OCI-LY1 (cell line): ENCODE results near the gene ITGA6.

Source experiments
- H2AFZ ChIP-seq: fragments of 200-600 bp; sonication (generic), shearing (Covaris generic); 2 replicates; pipeline ENCODE4 v1.6.0; 2014; ENCODE audit warnings: antibody characterized with exemption, mild to moderate bottlenecking, low read length
- H3F3A ChIP-seq: fragments of 200-600 bp; sonication (generic), shearing (Covaris generic); 2 replicates; pipeline ENCODE4 v1.6.0; 2014; ENCODE audit warnings: mild to moderate bottlenecking, antibody characterized with exemption, low read length, moderate library complexity; ENCODE audit not compliant: insufficient read depth
- H3K27ac ChIP-seq: fragments of 200-600 bp; sonication (generic); 2 replicates; pipeline ENCODE4 v1.5.1; 2014; ENCODE audit warnings: low read length, mixed run types, mild to moderate bottlenecking, low read depth; ENCODE audit not compliant: poor library complexity, severe bottlenecking
- H3K27me3 ChIP-seq: fragments of 200-600 bp; sonication (generic); 2 replicates; pipeline ENCODE4 v1.6.0; 2014; ENCODE audit warnings: antibody characterized with exemption, mild to moderate bottlenecking, low read length, moderate library complexity; ENCODE audit not compliant: insufficient read depth
- H3K36me3 ChIP-seq: fragments of 200-600 bp; sonication (generic); 2 replicates; pipeline ENCODE4 v1.6.1; 2014; ENCODE audit warnings: mild to moderate bottlenecking, antibody characterized with exemption, low read length, moderate library complexity, mixed read lengths; ENCODE audit not compliant: insufficient read depth
- H3K4me1 ChIP-seq: fragments of 200-600 bp; sonication (generic); 2 replicates; pipeline ENCODE4 v1.5.1; 2014; ENCODE audit warnings: mild to moderate bottlenecking, low read length, moderate library complexity; ENCODE audit not compliant: insufficient read depth, severe bottlenecking
- H3K4me2 ChIP-seq: fragments of 200-600 bp; sonication (generic), shearing (Covaris generic); 2 replicates; pipeline ENCODE4 v1.6.1; 2014; ENCODE audit warnings: low read length
- H3K4me3 ChIP-seq: fragments of 200-600 bp; sonication (generic); 2 replicates; pipeline ENCODE4 v1.5.1; 2014; ENCODE audit warnings: low read length, low read depth, mild to moderate bottlenecking, mixed read lengths; ENCODE audit not compliant: poor library complexity, severe bottlenecking
- H3K79me2 ChIP-seq: fragments of 200-600 bp; shearing (Covaris generic); 2 replicates; pipeline ENCODE4 v1.6.1; 2016; ENCODE audit warnings: mixed run types, low read length, mixed read lengths; ENCODE audit not compliant: insufficient read depth
- H3K9ac ChIP-seq: fragments of 200-600 bp; sonication (generic), shearing (Covaris generic); 2 replicates; pipeline ENCODE4 v1.6.1; 2014; ENCODE audit warnings: mild to moderate bottlenecking, low read length, mixed read lengths
- H3K9me2 ChIP-seq: fragments of 200-600 bp; sonication (generic), shearing (Covaris generic); 2 replicates; pipeline ENCODE4 v1.6.1; 2014; ENCODE audit warnings: low read depth, mild to moderate bottlenecking, low read length, mixed read lengths
- H3K9me3 ChIP-seq: fragments of 200-600 bp; shearing (Covaris generic); 2 replicates; pipeline ENCODE4 v1.6.1; 2014; ENCODE audit warnings: low read length, mixed read lengths
- H4K20me1 ChIP-seq: fragments of 200-600 bp; sonication (generic), shearing (Covaris generic); 2 replicates; pipeline ENCODE4 v1.6.0; 2016; ENCODE audit warnings: mild to moderate bottlenecking, low read length; ENCODE audit not compliant: insufficient read depth
- EZH2 ChIP-seq: fragments of 200-600 bp; sonication (generic), shearing (Covaris generic); IDR thresholded peaks from 2 replicates; pipeline ENCODE4 v1.8.0; 2017; ENCODE audit warnings: borderline replicate concordance, mixed run types, mild to moderate bottlenecking, antibody characterized with exemption, low read length, moderate library complexity, mixed read lengths
- TF ChIP-seq, protein P1 (sequence below): fragments of 200-600 bp; sonication (generic), shearing (Covaris generic); IDR thresholded peaks from 2 replicates; pipeline ENCODE4 v1.5.1; 2017; ENCODE audit warnings: mild to moderate bottlenecking, antibody characterized with exemption, low read length, moderate library complexity, mixed read lengths

Gene ITGA6

GRCh38 chr2:172467382-172467781 is 40.0 kb downstream of the ITGA6 start:
- no peak overlapping the region for H3K4me2 ChIP-seq
- H3K4me1 ChIP-seq, result peaks cover 14% of the 10 kb centered on the region
- TF ChIP-seq, protein P1, sequence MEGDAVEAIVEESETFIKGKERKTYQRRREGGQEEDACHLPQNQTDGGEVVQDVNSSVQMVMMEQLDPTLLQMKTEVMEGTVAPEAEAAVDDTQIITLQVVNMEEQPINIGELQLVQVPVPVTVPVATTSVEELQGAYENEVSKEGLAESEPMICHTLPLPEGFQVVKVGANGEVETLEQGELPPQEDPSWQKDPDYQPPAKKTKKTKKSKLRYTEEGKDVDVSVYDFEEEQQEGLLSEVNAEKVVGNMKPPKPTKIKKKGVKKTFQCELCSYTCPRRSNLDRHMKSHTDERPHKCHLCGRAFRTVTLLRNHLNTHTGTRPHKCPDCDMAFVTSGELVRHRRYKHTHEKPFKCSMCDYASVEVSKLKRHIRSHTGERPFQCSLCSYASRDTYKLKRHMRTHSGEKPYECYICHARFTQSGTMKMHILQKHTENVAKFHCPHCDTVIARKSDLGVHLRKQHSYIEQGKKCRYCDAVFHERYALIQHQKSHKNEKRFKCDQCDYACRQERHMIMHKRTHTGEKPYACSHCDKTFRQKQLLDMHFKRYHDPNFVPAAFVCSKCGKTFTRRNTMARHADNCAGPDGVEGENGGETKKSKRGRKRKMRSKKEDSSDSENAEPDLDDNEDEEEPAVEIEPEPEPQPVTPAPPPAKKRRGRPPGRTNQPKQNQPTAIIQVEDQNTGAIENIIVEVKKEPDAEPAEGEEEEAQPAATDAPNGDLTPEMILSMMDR, result peak; percentile 19; the same call in 1 of the 2 replicates
- no peak for TF ChIP-seq EZH2
- H3K79me2 ChIP-seq, result no peaks in the 10 kb centered on the region
- no peaks in the 10 kb centered on the region for H3K9me2 ChIP-seq
- no peak overlapping the region for H3K4me3 ChIP-seq
- no peaks in the 10 kb centered on the region for H3K36me3 ChIP-seq
- H3K27me3 ChIP-seq, result no peaks in the 10 kb centered on the region
- no peaks in the 10 kb centered on the region for H3K9me3 ChIP-seq
- no peak overlapping the region for H3K27ac ChIP-seq
- no peaks in the 10 kb centered on the region for H4K20me1 ChIP-seq
- no peak overlapping the region for H3K9ac ChIP-seq
- H2AFZ ChIP-seq, result no peak overlapping the region
- no peaks in the 10 kb centered on the region; the same call in 1 of the 2 replicates for H3F3A ChIP-seq

DNA sequence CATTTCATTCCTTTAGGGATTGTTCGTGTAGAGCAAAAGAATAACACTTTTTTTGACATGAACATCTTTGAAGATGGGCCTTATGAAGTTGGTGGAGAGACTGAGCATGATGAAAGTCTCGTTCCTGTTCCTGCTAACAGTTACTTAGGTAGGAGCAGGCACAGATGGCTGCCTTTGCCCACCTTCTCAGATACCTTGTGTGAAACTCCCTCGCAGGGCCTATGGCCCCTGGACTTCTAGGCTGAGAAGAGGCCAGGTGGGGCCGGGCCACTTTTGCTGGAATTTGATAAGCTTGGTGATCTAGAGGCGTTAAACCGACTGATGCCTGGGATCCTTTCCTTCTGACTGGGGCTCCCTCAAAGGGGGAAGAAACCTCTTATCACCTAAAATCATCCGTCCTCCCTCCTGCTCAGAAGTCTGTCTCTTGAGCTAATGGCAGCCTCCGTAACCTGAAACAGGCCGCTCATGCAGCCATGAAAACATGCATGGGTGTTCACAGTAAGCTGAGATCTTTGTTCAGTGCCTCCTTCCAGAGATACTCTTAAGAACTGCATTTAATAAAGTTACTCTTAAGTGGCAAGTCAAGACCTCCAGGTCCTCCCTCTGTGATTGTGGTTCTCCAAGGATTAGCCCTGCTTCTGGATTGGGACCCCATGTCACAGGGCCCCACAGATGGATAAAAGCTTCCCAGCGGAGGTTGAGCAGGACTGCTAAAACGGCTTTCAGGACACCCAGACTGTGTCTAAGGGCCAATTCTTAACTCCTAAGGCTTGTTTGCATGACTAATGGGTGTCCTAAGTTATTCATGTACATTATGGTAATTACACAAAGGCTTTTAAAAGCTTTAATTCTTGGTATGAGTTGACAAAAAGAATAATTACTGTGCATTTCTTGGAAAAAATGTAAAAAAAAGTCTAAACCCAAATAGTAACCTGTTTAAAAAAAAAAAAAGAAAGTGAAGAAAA is 43.9 kb downstream of the ITGA6 start:
- no peaks in the 10 kb centered on the region for H3K36me3 ChIP-seq

GRCh38 chr2:172472446-172473033 is 45.2 kb downstream of the ITGA6 start:
- no peaks in the 10 kb centered on the region for H3K27me3 ChIP-seq
- no peak for TF ChIP-seq EZH2
- TF ChIP-seq, protein P1, result no peak
- no peaks in the 10 kb centered on the region for H3K36me3 ChIP-seq
- no peak overlapping the region for H3K9ac ChIP-seq
- no peaks in the 10 kb centered on the region; the same call in 1 of the 2 replicates for H3F3A ChIP-seq
- no peaks in the 10 kb centered on the region for H3K9me3 ChIP-seq
- H3K4me3 ChIP-seq, result no peak overlapping the region
- no peaks in the 10 kb centered on the region for H3K79me2 ChIP-seq
- H3K4me2 ChIP-seq, result no peak overlapping the region
- H2AFZ ChIP-seq, result no peak overlapping the region
- no peaks in the 10 kb centered on the region for H3K9me2 ChIP-seq
- no peak overlapping the region for H3K27ac ChIP-seq
- no peaks in the 10 kb centered on the region for H4K20me1 ChIP-seq
- no peaks in the 10 kb centered on the region for H3K4me1 ChIP-seq

More for the DNA sequence above, 43.9 kb downstream of the ITGA6 start:
- TF ChIP-seq, protein P1, result no peak
- no peaks in the 10 kb centered on the region for H3K79me2 ChIP-seq
- H3K9me3 ChIP-seq, result no peaks in the 10 kb centered on the region
- H3K27ac ChIP-seq, result no peak overlapping the region
- H3K4me2 ChIP-seq, result no peak overlapping the region
- no peaks in the 10 kb centered on the region for H3K4me1 ChIP-seq
- no peak overlapping the region for H2AFZ ChIP-seq
- no peak overlapping the region for H3K4me3 ChIP-seq
- no peak overlapping the region for H3K9ac ChIP-seq
- no peaks in the 10 kb centered on the region for H3K9me2 ChIP-seq
- no peaks in the 10 kb centered on the region for H4K20me1 ChIP-seq
- no peaks in the 10 kb centered on the region; the same call in 1 of the 2 replicates for H3F3A ChIP-seq
- H3K27me3 ChIP-seq, result no peaks in the 10 kb centered on the region
